Endothelial cell (in vitro differentiated cells): ENCODE results near the gene CDCA3. TPM values are rescaled to one million over a fixed set of nuclear protein-coding genes. Genes with fewer than 3 reads are reported as not detected.
"Not testable (repeated sequence)": the region's sequence is repeated elsewhere in the genome, so short reads cannot be mapped to it uniquely, and the experiment has no call there.

Experiments
- DNase-seq: peaks from one replicate; pipeline ENCODE4 v3.0.0; 2021; ENCODE audit warnings: low spot score
- H3K27ac Mint-ChIP-seq: one replicate; pipeline ENCODE4 v1.8.0; 2021; ENCODE audit warnings: mixed read lengths, inconsistent platforms; ENCODE audit not compliant: unreplicated experiment
- H3K27me3 Mint-ChIP-seq: one replicate; pipeline ENCODE4 v1.8.0; 2021; ENCODE audit warnings: mild to moderate bottlenecking, moderate library complexity, mixed read lengths, inconsistent platforms; ENCODE audit not compliant: unreplicated experiment
- H3K36me3 Mint-ChIP-seq: one replicate; pipeline ENCODE4 v1.8.0; 2021; ENCODE audit warnings: mild to moderate bottlenecking, low read depth, mixed read lengths, inconsistent platforms; ENCODE audit not compliant: unreplicated experiment
- H3K4me1 Mint-ChIP-seq: one replicate; pipeline ENCODE4 v1.8.0; 2021; ENCODE audit warnings: mild to moderate bottlenecking, mixed read lengths, inconsistent platforms; ENCODE audit not compliant: unreplicated experiment
- H3K4me3 Mint-ChIP-seq: one replicate; pipeline ENCODE4 v1.8.0; 2021; ENCODE audit warnings: mild to moderate bottlenecking, mixed read lengths, inconsistent platforms; ENCODE audit not compliant: unreplicated experiment
- H3K9me3 Mint-ChIP-seq: one replicate; pipeline ENCODE4 v1.8.0; 2021; ENCODE audit warnings: mixed read lengths, inconsistent platforms; ENCODE audit not compliant: unreplicated experiment
- total RNA-seq: library from RNA; stranded (reverse); fragmentation: NEBNext Ultra II Directional; extraction: Animal tissue kit (Norgen Biotek cat#: 25700); gene quantifications from one replicate; pipeline ENCODE4 v1.2.1, GENCODE V29; 2021; ENCODE audit not compliant: unreplicated experiment
- TF ChIP-seq, protein P1 (sequence below): fragments of 200-600 bp; sonication (generic); IDR thresholded peaks from one replicate; pipeline ENCODE4 v1.5.0; 2021; ENCODE audit warnings: antibody characterized with exemption; ENCODE audit not compliant: unreplicated experiment

Gene CDCA3
- total RNA-seq, 1 donor from 2014 or later = 6.2 TPM

DNA sequence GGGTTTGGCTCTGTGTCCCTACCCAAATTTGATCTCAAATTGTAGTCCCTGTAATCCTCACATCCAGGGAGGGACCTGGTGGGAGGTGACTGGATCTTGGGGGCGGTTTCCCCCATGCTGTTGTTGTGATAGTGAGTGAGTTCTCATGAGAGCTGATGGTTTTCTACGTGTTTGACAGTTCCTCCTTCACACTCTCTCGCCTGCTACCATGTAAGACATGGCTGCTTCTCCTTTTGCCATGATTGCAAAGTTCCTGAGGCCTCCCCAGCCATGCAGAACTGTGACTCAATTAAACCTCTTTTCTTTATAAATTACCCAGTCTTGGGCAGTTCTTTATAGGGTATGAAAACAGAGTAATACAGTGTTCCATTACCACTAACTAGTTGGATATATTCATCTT is 43.2 kb upstream of the CDCA3 start:
- no peak for DNase-seq
- H3K4me3 Mint-ChIP-seq = no peak overlapping the region

DNA sequence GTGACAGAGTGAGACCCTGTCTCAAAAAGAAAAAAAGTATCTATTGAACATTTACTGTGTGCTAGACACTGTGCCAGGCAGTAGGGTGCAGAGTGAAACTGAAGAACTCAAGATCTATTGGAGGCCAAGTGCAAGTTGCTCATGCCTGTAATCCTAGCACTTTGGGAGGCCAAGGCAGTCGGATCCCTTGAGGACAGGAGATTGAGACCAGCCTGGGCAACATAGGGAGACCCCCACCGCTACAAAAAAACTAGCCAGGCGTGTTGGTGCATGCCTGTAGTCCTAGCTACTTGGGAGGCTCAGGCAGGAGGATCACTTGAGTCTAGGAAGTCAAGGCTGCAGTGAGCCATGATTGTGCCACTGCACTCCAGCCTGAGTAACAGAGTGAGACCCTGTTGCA is 41.6 kb upstream of the CDCA3 start:
- H3K36me3 Mint-ChIP-seq, H3K27ac Mint-ChIP-seq, H3K9me3 Mint-ChIP-seq, DNase-seq, H3K27me3 Mint-ChIP-seq: not testable (repeated sequence)
- Mint-ChIP-seq H3K4me3 (peak overlapping the region; percentile 37), H3K4me1 (peaks cover 10% of the 10 kb centered on the region)

More for the DNA sequence above, 43.2 kb upstream of the CDCA3 start:
- H3K9me3 Mint-ChIP-seq = no peaks in the 10 kb centered on the region
- no peak overlapping the region for H3K27ac Mint-ChIP-seq
- TF ChIP-seq, protein P1, sequence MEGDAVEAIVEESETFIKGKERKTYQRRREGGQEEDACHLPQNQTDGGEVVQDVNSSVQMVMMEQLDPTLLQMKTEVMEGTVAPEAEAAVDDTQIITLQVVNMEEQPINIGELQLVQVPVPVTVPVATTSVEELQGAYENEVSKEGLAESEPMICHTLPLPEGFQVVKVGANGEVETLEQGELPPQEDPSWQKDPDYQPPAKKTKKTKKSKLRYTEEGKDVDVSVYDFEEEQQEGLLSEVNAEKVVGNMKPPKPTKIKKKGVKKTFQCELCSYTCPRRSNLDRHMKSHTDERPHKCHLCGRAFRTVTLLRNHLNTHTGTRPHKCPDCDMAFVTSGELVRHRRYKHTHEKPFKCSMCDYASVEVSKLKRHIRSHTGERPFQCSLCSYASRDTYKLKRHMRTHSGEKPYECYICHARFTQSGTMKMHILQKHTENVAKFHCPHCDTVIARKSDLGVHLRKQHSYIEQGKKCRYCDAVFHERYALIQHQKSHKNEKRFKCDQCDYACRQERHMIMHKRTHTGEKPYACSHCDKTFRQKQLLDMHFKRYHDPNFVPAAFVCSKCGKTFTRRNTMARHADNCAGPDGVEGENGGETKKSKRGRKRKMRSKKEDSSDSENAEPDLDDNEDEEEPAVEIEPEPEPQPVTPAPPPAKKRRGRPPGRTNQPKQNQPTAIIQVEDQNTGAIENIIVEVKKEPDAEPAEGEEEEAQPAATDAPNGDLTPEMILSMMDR = no peak
- H3K36me3 Mint-ChIP-seq = no peaks in the 10 kb centered on the region
- peaks cover 10% of the 10 kb centered on the region for H3K4me1 Mint-ChIP-seq
- peaks cover 5% of the 10 kb centered on the region for H3K27me3 Mint-ChIP-seq

DNA sequence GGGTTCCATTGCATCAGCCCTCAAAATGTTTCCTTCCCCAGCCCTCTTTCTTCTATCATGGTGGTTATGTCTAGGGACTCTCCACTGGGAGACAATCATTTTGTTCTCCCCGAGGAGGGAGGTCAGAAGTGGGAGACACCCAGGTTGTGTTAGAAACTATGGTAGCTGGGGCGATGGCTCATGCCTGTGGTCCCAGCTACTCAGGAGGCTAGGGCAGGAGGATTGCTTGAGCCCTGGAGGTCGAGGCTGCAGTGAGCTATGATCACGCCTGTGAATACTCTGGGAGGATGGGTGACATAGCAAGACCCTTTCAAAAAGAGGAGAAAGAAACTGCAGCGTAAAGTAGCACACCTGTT is 40.5 kb upstream of the CDCA3 start:
- Mint-ChIP-seq H3K36me3 (no peaks in the 10 kb centered on the region), H3K27ac (peak overlapping the region; percentile 92)

DNA sequence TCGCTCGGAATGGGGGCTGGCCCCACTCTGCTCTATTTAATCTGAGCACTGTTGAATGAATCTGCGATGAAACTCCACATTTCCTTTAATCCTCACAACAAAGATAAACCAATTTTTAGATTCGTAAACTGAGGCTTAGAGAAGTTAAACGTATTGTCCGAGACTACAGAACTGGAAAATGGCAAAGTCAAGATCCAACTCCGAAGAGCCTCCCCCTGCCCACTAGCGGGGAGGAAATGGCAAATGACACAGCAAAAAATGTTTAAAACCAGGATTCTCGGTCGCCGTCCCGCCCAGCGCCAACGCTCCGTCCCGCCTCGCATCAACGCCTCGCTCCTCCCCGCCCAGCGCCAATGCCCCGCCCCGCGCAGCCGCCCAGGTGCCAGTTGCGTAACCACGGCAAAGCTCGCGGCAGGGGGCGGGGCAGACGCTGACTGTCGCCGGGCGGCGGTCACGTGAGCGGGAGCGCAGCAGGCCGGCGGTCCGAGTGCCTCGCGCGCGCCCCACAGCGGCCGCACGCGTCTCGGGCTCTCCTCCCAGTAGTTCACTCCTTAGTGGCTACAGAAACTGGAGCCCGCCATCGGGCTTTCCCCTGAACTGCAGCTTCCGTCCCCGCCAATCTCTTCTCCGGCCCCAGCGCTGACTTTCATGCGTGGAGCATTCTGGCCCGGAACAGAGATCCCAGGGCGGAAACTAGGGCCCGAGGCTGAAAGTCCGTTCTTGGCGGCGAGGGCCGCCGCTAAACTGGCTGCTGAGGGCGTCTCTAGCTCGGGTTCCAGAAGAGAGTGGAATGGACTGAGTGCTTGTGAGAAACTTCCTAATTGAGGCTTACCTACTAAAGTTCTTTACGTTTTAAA is 39.9 kb upstream of the CDCA3 start:
- H3K9me3 Mint-ChIP-seq = no peaks in the 10 kb centered on the region
- TF ChIP-seq, protein P1 = peak; percentile 73
- H3K27me3 Mint-ChIP-seq = peaks cover 5% of the 10 kb centered on the region
- H3K4me1 Mint-ChIP-seq = peaks cover 12% of the 10 kb centered on the region
- H3K27ac Mint-ChIP-seq = peak overlapping the region; percentile 95
- H3K36me3 Mint-ChIP-seq = no peaks in the 10 kb centered on the region
- H3K4me3 Mint-ChIP-seq = peak overlapping the region; percentile 68
- DNase-seq = peak; percentile 100

More for the DNA sequence above, 40.5 kb upstream of the CDCA3 start:
- peak overlapping the region; percentile 67 for H3K4me3 Mint-ChIP-seq
- H3K9me3 Mint-ChIP-seq = no peaks in the 10 kb centered on the region
- no peak for DNase-seq
- peaks cover 5% of the 10 kb centered on the region for H3K27me3 Mint-ChIP-seq
- H3K4me1 Mint-ChIP-seq = peaks cover 10% of the 10 kb centered on the region
- TF ChIP-seq, protein P1 = no peak

DNA sequence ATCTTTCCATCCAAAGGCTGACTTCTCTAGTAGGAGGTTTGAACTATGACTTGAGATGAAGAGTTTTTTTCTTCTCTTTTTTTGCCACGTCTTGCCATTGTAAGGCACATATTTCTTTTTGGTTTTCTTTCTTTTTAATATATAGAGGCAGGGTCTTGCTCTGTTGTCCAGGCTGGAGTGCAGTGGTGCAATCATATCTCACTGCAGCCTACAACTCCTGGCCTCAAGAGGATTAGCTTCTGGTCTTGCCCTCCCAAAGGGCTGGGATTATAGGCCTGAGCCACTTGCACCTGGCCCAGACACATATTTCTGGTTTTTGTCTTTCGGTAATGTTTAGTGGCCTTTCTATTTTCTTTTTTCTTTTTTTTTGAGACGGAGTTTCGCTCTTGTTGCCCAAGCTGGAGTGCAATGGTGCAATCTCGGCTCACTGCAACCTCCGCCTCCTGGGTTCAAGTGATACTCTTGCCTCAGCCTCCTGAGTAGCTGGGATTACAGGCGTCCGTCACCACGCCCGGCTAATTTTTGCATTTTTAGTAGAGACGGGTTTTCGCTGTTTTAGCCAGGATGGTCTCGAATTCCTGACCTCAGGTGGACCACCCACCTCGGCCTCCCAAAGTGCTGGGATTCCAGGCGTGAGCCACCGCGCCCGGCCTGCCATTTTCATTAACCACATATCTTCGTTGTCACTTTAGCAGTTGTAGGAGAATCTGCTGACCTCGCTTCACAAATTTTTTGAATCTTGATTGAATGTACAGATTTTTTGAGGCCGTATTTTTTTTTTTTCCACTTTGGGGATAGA is 38.9 kb upstream of the CDCA3 start:
- Mint-ChIP-seq H3K27ac (peak overlapping the region; percentile 95), H3K4me1 (peaks cover 12% of the 10 kb centered on the region)
- DNase-seq, H3K36me3 Mint-ChIP-seq, H3K27me3 Mint-ChIP-seq, H3K4me3 Mint-ChIP-seq, H3K9me3 Mint-ChIP-seq: not testable (repeated sequence)

DNA sequence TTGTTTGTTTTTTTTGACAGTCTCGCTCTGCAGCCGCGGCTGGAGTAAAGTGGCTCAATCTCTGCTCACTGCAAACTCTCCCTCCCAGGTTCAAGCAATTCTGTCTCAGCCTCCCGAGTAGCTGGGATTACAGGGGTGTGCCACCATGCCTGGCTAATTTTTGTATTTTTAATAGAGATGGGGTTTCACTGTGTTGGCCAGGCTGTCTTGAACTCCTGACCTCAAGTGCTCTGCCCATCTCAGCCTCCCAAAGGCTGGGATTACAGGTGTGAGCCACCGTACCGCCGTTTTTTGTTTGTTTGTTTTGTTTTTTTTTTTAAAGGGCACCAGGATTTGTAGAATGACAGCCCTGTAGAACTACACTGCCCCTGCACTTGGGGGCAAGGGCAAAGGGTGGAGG is 37.7 kb upstream of the CDCA3 start:
- not testable (repeated sequence) for H3K27ac Mint-ChIP-seq, H3K9me3 Mint-ChIP-seq

More for the DNA sequence above, 37.7 kb upstream of the CDCA3 start:
- not testable (repeated sequence) for H3K4me3 Mint-ChIP-seq, H3K27me3 Mint-ChIP-seq, H3K36me3 Mint-ChIP-seq, DNase-seq
- H3K4me1 Mint-ChIP-seq = peaks cover 12% of the 10 kb centered on the region
